Embryonic facial prominence (tissue), 1 donor: ENCODE measurements around the gene CHDH.

Experiments
- DNase-seq: peaks from one replicate; pipeline ENCODE4 v3.0.0-alpha.2; 2016; ENCODE audit errors: extremely low spot score

Gene CHDH, protein sequence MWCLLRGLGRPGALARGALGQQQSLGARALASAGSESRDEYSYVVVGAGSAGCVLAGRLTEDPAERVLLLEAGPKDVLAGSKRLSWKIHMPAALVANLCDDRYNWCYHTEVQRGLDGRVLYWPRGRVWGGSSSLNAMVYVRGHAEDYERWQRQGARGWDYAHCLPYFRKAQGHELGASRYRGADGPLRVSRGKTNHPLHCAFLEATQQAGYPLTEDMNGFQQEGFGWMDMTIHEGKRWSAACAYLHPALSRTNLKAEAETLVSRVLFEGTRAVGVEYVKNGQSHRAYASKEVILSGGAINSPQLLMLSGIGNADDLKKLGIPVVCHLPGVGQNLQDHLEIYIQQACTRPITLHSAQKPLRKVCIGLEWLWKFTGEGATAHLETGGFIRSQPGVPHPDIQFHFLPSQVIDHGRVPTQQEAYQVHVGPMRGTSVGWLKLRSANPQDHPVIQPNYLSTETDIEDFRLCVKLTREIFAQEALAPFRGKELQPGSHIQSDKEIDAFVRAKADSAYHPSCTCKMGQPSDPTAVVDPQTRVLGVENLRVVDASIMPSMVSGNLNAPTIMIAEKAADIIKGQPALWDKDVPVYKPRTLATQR

GRCh38 chr3:53846134-53846850, at the start of gene CHDH, which contains the start of gene IL17RB:
TSS of gene CHDH (minus strand) at chr3:53846419. CDS start at chr3:53824008, 22,411 bp downstream.
TSS of gene IL17RB (plus strand) at chr3:53846568. CDS start at chr3:53846589, 21 bp downstream.
- DNase-seq, result no peak

DNA sequence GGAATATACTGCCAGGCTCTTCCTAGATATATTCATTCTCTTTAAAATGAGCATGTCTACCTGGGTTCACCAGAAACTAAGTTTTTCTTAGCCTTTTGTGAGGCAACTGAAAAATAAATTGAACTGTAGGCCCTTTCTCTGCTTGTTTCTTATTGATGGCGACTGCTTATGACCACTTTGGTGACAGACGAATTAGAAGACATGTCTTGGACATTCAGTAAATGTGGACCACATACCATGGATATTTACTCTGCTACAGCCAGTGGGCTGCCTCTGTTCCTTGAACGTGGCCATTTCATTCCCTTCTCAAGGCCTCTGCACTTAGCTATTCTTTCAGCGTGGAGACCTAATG, 46.0 kb upstream of the CHDH start:
- DNase-seq, result no peak

DNA sequence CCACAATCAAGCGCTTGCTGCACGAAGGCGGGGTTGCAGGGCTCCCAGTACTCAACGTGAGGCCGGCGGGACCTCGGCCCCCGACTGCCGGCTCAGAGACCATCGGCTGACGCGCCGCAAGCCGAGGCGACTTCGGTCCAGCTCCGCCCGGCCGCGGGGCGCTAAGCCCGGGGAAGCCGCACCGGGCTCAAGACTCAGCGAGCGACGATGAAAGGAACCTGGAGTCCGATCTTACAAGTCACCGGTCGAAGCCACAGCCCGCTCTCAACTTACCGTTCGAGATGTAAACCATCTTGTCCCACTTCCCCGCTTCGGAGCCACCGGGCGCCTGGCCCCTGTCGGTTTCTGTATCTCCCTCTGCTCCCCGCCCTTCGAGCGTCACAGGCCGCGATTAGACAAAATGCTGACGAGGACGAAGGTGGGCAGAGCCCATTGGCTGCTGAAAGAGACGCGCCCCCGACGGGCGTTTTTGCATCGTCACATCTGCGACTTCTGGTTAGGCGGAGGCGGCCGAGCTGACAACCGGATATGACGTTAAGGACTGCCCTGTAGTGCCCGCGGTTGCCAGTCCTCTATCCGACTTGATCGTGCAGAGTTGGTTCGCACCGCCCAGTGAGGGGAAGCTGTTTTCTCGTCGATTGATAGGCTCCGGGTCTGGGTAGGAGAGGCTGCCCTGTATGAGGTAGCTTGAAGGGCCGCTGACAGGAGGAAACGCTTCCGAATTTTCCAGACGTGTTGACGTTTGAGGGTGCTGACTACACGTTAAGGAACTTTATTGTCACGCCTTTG, 45.5 kb upstream of the CHDH start, which contains the start of gene SELENOK:
Gene SELENOK, minus strand, starts transcription at position 363 of the 789 bp plus-strand sequence.
- peak; percentile 100 for DNase-seq

- no peak for DNase-seq
These were observed 44.7 kb upstream of the CHDH start for GRCh38 chr3:53890726-53891475.

DNA sequence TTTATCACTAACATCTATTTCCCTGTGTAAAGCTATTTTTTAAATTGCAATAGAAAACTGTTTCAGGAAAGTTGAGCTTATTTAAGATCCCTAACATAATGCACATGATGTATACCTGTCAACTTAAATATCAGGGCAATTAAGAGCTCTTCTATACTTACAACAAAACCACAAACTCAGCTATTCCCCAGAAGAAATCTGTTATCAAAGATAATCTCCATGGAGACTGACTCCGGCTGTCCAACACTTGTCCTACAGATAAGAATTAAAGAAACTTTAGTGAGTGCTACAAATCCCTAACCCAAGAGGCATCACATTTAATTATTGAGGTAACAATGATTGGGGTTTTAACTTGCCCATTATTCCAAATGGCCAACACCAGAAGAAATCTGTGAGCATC, 42.0 kb upstream of the CHDH start:
- DNase-seq, result no peak

DNA sequence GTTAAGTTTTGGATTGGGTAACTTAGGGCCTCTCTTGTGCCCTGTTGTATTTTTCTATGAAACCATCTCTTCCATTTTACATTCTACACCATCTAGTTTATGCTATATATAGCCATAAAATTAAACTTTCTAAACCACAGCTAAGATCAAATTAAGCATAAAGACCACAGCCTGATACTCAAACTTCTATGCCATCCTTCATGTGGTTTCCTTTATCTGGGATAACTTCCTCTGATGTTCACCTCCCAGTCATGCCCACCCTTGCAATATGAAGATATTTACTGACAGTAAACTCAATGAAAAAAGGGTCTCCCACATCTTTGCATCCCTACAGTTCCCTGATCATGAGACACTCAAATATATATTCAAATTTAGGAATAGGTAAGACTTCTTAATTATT, 41.2 kb upstream of the CHDH start:
- no peak for DNase-seq

DNA sequence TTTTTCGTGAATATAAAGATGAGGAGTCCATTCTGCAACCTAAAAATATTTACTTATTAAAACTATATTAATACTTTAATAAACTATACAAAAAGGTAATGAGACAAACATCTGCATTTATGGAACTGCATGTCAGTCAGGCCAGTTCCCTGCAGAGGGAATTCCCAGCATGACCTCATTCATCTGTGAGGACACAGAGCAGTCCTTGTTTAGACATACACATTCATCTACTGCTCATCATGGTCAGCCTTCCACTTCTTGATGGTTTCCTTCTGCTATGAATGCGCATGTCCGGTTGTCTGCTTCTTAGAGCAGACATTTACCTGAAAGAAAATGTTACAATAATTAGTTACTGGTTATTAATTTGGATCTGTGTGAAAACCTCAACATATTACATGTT, 39.0 kb upstream of the CHDH start:
- DNase-seq, result no peak

GRCh38 chr3:53884623-53885022, 38.4 kb upstream of the CHDH start:
- no peak for DNase-seq

DNA sequence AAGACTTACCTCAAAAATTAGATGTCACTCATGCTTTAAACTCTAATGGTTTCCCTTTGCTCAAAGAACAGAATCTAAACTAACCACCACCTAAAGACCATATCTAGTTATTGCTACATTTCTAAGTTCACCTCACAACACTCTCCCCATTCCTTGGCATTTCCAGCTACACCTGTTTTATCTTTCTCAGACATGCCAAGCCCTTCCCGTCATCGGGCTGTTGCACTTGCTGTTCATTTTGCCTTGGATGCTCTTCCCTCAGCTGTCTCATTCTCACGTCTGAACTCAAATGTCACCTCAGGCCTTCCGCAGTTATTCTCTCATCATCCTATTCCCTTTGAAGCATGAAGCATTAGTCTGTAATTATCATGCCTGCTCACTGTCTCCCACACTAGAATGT, 36.8 kb upstream of the CHDH start:
- no peak for DNase-seq

- peak; percentile 84 for DNase-seq
These were observed 35.7 kb upstream of the CHDH start, which contains the start of gene ACTR8 for GRCh38 chr3:53881691-53882593. TSS of gene ACTR8 (minus strand) at chr3:53882152. CDS start at chr3:53882101, 51 bp downstream.

DNA sequence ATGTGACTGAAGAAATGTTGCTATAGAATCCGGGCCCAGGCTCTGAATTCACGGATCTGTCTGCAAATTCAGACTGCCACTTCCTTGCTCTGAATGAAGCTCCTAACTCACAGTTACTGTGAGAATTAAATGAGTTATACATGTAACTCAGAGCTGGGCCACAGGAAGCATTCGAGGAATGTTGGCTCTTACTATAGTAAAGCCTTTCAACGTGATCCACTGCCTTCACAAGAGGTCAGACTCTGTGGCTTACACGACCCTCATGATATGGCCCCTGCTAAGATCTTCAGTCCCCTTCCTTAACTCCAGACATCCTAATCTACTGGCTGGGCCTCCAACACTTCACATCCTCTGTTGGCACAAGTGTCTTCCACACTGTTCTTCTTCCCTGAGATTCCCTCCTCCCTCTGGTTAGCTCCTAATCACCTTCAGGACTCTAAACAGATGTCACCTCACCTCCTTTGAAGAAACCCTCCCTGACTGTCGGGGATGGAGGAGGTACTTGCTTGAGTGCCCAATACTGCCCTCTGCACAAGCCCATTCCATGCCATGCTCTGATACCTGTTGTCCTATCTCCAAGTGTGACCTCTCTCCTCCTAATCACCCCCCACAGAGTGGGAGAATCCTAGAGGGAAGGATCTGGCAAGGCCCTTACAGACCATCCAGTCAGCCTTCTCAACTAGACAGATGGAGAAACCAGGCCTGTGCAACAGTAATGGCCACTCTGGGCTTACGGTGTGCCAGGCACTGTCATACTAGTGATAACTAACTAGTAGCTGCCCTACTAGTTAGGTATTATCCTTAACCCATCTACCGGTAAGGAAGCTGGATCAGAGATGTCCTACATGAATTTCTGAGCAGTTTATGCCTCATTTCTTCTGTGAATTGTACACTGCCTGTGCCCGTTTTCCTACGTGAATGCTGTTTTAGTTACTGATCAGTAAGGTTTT, 34.5 kb upstream of the CHDH start:
- DNase-seq, result no peak

DNA sequence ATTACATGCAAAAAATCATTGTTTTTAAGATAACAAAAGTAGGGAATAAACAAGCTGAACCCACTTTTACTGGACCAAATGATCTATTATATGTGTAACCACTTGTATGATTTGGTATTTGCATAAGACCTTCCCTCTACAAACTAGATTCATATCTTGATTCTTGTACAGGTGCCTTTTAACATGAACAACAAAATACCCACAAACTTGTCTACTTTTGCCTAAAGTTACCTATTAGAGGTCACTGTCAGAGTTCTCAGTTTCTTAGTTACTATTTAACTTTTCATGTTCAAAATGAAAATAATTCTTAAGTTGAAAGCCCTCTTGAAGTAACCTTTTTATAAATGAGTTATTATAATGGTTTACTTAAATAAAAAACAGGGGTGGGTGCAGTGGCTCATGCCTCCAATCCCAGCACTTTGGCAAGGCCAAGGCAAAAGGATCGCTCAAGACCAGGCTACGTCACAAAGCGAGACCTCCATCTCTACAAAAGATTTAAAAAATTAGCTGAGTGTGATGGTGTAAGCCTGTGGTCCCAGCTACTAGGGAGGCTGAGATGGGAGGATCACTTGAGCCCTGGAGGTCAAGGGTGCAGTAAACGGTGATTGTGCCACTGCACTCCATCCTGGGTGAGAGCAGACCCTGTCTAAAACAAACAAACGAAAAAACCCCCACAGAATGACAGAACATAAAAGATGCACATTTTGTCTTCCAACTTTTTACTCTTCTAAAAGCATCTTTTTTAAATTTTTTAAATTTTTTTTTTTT, 19.7 kb upstream of the CHDH start:
- no peak for DNase-seq

- DNase-seq, result no peak
These were observed 16.9 kb upstream of the CHDH start for GRCh38 chr3:53863145-53863544.

DNA sequence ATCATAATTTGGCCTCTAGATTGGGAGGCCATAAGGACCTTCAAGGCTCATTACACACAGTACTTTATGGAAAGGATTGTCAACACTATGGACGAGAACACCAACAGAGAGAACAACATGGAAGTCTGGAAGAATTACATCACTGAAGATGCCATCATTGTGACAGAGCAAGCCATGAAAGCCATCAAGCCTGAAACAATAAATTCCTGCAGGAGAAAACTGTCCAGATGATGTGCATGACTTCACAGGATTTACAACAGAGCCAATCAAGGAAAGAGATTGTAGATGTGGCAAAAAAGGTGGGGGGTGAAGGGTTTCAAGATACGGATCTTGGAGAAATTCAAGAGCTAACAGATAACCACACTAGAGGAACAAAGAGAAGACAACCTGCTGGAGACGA, 16.0 kb upstream of the CHDH start:
- DNase-seq, result no peak

DNA sequence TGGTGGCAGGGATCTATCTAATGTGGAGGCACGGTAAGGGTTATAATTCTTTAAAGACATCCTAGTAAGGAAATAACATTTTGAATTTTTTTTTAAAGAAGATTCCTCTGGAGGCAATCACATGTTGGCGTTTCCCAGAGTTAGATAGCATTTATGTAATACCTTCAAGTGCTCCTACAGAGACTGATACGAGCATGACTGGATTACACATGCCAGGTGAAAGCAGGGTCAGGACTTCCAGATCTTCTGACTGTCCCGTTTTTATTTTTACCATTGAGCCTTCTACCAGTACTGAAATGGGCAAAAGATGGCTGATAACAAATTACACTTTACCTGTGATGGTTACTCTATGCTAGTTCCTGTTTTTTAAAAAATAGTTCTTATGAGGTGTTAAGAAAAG, 14.0 kb upstream of the CHDH start:
- no peak for DNase-seq

GRCh38 chr3:53859178-53859577, 13.0 kb upstream of the CHDH start:
- DNase-seq, result no peak

- DNase-seq, result no peak
These were observed 12.0 kb upstream of the CHDH start for GRCh38 chr3:53858096-53858741.

- no peak for DNase-seq
These were observed 10.7 kb upstream of the CHDH start for GRCh38 chr3:53856964-53857363.
